A549 (cell line): ENCODE data around the gene PDZD7.

Experiments used
- CHD4 ChIP-seq: fragments of 200-600 bp; sonication (generic); IDR thresholded peaks from 2 replicates; pipeline ENCODE4 v1.6.1; 2016; ENCODE audit warnings: antibody characterized with exemption, mild to moderate bottlenecking, borderline replicate concordance
- CTCF ChIP-seq: fragments of >200 bp; sonication (Bioruptor Twin); formaldehyde crosslinking; IDR thresholded peaks from 3 replicates; pipeline ENCODE4 v1.5.1; 2016
- POLR2A ChIP-seq: IDR thresholded peaks from 2 replicates; pipeline ENCODE4 v1.6.1; 2012; ENCODE audit warnings: mild to moderate bottlenecking, low read length
- SREBF2 ChIP-seq: fragments of 450-650 bp; IDR thresholded peaks from 2 replicates; pipeline ENCODE4 v1.6.1; 2014; ENCODE audit warnings: mild to moderate bottlenecking, moderate library complexity

- no peak for TF ChIP-seq CTCF
- no peak for TF ChIP-seq SREBF2
- TF ChIP-seq POLR2A: no peak
- TF ChIP-seq CHD4: no peak
Observed at GRCh38 chr10:101030496-101031127, 317 bp downstream of the PDZD7 start.
